Dedifferentiated amniotic fluid mesenchymal stem cell (primary cell): ENCODE data around the gene HOXC6.
"Not testable (repeated sequence)": the region's sequence is repeated elsewhere in the genome, so short reads cannot be mapped to it uniquely, and the experiment has no call there.

Source experiments
- DNase-seq: peaks from one replicate; pipeline ENCODE4 v3.0.0-alpha.2; 2016; ENCODE audit errors: extremely low spot score

HOXC6 gene

DNA sequence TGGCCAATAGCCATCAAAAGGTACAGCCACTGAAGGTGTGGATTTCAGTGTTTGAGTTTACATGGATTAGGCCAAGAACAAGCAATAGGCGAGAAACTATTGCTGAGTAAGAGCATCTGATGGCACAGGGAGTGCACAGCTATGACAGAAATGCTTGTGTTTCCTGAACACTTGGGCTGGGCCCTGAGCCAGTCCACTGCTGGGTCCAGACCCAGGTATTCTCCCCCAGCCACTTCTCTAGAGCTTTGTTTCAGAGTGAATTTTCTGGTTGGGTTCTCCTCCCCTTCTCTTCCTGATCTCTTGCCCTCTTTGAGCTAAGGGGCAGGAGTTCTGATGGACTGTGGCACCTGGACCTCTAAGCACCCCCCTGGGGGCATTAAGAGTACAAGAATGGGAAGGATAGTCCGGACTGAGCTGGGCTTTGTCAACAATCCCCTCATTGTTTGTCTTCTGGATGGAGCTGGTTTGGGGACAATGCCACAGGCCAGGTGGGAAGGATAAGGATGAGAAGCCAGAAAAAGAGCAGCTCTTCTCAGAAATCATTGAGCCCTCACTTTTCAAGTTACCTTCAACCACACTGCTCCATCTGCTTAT, 13.0 kb downstream of the HOXC6 start:
- no peak for DNase-seq

DNA sequence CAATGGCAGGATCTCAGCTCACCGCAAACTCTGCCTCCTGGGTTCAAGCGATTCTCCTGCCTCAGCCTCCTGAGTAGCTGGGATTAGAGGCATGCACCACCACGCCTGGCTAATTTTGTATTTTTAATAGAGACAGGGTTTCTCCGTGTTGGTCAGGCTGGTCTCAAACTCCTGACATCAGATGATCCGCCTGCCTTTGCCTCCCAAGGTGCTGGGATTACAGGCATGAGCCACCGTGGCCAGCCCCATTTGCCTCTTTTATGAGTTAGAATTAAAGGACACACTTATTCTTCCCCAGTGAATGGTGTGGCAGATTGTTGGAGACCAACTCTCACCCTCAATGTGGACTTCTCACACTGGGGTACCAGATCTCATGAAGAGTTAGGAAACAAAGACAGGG, 13.8 kb downstream of the HOXC6 start:
- not testable (repeated sequence) for DNase-seq

DNA sequence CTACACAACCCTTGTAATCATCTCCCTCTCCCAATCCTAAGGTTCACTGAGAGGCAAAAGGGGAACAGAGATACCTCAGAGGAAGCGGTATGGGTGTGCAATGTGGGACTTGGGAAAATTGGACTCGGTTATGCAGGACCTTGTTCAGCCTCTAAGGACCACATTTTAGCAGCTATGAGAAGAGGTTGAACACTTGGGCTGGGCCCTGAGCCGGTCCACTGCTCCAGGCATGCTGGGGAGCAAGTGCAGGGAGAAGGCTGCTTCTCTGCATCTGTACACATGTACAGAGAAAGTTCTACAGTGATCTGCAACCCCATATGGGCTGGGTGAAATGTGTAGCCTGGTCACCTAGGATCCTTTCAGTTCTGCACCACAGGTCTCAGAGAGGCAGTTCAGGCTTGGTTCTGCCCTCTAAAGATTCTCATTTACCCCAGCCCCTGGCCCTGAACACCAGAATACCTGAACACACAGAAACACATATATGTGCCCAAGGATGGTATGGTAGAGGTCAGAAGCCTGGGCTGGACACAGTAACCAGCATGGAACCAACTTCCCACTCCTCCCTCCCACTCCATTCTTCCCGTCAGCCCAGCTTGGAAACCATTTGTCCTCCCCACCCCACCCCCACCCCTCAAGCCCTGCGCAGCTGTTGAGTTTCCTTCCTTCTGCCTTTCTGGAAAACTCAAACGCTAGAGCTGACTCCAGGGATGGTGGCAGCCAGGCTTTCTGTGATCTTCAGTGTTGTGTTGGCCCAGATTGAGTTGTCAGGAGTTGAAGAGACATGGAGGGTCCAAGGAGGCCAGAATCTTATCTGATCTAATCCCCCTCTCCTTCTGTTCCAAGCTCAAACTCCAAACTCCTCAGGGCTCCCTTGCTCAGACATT, 15.0 kb downstream of the HOXC6 start:
- no peak for DNase-seq

DNA sequence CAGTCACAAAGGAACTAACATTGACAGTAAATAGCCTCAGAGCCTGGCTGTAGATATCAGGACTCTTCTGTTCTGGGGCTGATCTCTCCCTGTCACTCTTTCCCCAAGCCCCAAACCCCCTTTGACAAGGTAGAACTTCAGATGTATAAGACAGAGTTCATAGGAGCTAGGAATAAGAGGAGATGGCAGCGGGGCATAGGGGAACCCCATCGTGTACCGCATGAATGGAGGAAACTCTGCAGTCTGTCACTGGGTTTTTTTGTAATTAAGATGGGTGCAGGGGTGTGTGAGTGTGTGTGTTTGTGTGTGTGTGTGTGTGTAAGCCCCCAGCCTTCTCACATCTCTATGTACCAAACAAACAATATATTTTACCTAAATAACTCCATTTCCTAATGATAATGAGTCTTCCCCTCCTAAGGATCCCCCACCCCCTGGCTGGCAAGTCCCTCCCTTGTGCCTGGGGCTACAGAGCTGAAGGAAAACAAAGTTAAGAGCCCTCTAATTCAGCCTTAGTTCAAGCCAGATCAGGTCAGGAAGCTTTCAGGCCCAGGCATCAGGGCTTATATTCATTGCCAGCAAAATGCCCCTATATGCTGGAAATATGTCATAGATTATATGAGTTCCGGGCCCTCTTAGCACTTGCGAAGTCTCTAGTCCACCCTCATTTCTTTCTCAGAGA, 16.3 kb downstream of the HOXC6 start:
- no peak for DNase-seq

DNA sequence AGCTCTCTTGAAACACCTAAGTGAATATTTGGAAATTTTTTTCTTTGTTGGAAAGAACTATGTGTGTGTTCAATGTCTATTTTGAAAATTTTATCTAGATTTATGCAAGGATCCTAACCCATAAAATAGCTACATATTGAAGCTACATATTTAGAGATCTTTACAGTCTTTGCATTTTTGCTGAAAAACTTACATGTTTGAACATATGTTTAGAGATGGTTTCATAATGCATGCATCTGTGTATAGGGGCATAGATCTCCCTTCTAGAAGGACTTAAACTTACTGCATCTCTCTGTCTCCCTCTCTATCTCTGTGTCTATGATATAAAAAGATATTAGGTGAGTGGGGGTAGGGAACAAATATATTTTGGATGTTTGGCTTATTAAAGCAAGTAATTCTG, 17.2 kb downstream of the HOXC6 start:
- no peak for DNase-seq

DNA sequence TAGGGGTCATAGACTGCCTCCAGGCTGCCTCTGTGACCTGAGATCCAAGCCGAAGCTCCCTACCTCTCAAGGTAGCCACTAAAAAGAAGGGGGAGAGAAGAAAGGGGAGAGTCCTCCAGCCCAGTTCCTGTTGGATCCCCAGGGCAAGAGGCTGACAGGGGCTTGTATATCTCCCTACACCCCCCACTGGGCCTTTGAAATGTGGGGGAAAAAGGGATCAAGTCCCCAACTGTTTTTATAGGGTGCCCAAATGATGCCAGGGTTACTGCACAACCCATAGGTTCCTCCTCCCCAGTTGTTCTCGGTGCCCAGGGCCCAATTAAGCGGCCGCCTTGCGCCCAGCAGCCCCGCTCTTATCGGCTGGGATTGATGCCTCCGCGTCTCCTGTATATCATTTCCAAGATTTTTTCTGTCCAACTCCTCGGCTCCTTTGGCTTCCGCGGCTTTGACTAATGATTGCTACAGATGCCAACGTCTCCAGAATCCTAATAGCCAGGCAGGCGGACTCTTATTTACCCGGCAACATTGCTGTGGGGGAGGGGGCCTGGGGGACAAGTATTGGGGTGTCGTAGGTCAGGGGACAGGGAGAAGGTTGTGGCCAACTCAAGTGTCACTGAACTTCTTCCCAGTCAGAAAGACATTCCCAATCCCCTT, 17.8 kb downstream of the HOXC6 start:
- no peak for DNase-seq

DNA sequence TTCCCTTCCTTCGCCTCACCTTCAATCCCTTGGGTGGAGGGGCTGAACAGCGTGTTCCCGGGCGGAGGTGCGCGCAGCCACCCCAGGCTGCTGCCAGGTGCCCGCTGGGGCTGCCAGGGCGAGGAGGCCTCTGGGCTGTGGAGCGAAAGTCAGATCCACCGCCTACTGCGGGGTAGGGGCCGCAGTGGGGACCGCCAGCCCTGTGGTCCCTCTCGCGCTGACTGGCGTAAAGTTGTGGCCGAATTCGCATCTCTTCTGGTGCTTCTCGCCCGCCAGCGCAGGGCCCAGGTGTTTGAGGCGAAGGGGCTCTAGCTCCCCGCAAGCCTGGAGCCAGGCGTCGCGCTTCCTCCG, 18.5 kb downstream of the HOXC6 start:
- DNase-seq: no peak

DNA sequence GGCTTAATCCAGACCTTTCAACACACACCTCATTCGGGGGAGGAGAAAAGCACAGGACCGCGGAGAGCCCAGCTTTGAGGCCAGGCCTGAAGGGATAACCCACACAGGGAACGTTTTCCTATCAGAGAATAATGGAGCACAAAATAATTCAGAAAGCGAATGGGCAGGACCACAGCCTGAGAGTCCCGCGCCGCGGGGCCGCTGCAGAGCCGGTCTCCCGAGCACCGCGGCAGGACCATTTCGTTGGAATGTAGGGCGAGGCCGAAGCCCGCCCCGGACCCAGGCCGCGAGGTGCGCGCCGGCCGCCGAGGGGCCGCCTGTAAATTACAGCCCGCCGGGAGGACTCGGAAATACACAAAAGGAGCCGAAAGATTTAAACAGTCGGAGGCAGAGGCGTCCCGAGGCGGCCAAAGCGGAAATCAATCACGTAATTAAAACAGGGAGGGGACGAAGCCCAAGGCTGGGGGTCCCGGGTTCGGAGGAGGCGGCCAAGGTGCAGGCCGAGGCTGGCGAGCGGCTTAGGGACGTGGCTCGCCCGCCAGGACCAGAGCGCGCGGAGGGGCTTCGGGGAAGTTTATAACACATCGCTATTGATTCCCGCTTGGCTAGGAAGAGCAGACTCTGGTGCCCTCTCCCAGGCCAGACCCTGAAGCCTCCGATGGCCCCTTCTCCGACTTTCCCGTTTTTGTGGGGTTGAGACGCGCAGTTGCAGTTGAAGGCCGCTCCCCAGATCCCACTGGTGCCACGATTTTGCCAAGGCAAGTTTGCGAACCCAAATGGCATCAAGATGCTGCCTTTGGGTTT, 19.1 kb downstream of the HOXC6 start:
- no peak for DNase-seq

DNA sequence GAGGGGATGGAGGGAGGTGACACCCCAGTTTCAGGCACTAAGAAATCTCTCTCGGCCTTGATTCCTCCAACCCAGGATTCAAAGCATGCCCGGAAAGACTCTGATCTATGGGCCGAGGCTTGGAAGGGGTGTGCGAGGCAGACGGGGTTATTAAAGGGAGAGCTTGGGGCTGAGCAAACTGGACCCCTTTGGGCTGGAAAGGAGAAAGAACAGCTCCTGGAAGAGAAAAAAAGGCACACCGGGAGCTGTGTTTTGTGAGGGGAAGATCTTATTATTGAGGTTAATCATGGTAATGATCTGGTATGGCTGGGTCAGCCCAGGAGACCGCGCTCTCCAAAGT, 19.7 kb downstream of the HOXC6 start:
- DNase-seq: no peak

DNA sequence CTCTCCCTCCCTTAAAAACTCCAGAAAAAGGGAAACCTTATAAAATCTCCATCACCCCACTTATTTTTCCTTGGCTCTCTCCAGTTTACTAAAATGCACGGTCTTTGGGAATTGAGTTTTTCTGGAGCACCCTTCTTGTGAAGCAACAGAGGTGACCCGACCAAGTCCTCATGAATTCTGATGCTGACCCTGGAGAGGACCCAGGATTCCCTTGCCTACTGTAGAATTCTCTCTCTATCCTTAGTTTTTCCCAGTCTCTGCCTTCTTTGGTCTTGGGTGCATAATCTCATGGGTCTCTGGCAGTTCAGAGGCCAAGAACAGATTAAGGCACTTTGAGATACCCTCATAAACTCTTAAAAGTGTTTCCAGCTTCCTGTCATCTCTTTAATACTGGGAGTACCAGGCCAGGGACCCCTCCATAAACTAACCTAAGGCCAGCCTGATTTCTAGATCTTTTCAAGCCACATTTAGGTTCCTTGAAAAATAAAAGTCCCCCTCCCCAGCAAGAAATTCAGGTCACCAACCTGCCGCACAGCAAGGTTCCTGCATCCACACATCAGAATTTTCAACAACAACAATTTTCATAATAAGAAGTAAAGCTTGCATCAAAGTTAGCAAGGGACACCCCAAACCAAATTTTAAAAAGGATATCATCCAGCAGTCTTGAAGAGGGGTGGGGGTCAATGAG, 20.3 kb downstream of the HOXC6 start:
- no peak for DNase-seq

DNA sequence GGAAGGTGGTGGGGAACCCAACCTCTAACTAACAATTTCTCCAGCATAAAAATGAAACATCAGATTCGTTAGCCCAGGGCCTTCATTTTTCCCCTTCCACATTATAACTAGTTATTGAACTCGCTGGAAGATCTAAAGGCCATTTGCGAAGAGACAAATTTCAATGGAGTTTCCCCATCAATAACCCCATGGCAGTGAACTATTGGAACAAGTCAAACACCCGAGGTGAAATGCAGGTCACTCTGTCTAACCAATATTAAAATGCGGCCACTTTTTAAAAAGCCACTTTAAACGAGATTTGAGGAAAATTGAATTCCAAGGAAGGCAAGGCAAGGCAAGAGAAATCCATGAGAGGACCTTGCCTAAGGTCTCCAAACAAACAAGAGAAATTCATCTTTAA, 20.9 kb downstream of the HOXC6 start:
- no peak for DNase-seq

DNA sequence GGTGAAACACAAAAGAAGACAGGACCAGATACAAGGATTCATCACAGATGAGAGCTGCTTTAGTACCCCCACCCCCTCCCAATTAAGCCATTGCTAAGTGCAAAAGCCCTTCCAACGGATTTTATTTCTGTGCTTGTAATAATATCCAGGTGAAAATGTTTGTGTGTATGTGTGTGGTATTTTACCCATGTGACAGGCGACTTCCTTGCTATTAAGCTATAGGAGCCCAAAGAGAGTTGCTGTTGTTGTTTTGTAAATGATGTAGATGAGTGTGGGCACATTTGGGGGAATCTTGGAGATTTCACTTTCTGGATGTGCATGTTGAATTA, 22.2 kb downstream of the HOXC6 start:
- DNase-seq: no peak

DNA sequence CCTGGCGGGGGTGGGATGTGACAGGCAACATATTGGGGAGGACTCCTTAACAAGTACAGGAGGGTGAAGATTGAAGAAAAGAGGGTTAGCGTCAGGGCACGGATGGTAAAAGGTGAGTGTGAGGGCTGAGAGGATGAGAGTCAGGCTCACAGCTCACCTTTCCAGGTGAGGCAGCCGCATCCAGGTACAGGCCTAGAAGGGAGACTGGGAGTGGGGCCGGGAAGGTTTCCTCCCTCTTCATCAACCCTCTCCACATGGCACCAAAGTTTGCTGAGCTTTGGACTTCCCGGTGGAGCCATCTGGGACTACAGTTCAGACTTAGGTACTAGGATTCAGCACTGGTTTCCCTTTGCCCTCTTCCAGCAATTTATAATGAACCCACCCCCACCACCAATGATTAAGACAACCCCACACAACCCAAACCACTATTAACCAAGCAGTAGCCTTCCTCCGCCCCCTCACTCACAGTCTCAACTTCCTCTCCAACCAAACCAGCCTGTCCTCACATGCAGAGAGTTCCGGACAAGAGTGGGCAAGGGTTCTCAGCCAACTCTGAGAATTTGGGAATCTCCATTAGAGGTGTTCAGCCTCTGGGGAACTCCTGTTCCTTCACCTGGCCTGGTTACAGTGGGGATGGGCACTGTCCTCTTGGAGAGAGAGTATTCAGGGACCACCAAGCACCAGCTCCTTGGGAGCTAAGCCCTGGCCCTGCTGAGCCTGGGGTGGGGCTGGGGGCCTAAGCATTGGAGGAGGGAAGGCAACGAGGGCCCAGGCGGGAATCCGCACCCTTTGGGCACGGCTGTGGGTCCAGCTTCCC, 23.0 kb downstream of the HOXC6 start:
- DNase-seq: no peak

DNA sequence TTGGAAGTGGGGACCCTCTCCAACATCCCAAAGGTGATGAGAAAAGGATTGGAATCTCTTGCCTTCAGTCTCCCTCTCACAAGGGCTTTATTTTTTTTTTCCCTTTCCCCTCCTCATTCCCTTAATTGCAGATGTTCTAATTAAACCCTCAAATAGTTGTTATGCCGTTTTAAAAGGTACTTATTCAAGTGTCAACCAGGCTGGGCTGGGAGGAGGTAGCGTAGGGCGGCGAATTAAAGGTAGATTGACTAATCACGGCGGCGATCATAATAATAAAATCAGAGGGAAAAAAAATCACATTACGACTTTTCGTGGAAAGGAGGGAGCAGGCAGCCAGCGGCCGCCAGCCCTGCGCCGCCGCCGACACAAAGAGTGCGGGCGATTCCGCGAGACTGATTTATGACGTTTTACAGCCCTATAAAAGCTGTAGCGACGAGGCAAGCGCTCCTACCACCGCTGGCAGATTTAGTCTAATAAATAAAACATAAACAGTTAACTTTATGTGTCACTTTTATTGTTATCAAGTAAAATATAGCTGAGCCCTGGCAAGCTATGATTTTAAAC, 23.7 kb downstream of the HOXC6 start:
- no peak for DNase-seq

DNA sequence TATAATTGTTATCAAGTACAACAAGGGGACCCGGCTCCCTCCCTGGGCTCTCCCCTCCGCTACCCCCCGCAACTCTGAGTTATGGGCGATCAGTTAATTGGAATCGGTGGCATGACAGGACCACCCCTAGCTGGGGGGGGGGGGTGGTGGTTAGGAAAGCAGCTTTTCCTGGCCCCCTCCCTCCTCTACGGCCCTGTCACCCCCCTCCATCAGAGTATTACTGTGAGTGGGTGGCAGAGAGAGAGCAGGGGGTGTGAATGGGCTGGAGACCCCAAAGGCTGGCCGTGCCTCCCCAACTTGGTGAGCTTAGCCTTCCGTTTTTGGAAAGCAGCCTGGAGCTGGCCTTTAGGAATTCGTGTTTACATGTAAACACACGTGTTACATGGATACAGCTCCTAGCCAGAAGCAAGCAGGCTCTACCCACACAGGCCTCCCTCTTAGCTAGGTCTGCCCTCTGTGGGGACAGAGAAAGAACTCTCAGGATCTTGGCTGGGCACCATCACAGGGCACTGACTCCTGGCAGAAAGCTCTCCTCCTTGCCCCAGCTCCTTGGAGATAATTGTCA, 24.3 kb downstream of the HOXC6 start:
- DNase-seq: no peak

DNA sequence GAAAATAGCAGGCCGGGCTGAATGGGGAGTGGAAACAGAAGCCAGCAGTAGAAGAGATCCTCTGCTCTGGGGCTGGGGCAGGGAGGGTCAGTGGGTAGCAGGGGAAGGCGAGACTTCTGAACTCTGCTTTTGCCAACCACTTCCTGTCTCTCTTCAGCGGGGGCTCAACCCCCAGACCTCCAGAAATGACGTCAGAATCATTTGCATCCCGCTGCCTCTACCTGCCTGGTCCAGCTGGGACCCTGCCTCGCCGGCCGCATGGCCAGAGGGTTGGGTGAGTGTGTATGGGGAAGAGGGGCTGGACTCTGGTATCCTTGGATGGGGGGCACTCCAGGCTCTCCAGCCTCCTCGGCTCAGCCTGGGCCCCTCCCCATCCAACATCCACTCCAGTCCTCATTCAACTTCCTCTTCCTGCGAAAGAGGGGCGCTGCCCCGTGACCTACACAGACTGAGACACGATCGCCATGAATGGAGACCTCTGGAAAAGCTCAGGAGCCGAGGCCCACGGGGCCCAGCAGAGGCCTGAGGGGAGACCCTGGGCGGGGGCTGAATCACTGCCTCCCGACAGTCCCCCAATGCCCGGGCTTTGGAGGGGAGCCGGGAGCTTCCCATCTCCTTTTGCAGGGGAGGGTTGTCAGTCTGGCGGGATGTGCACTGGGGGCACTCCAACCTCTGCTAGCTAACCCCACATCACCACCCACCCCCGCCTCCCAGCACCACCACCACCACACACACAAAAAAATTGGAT, 24.9 kb downstream of the HOXC6 start:
- no peak for DNase-seq

DNA sequence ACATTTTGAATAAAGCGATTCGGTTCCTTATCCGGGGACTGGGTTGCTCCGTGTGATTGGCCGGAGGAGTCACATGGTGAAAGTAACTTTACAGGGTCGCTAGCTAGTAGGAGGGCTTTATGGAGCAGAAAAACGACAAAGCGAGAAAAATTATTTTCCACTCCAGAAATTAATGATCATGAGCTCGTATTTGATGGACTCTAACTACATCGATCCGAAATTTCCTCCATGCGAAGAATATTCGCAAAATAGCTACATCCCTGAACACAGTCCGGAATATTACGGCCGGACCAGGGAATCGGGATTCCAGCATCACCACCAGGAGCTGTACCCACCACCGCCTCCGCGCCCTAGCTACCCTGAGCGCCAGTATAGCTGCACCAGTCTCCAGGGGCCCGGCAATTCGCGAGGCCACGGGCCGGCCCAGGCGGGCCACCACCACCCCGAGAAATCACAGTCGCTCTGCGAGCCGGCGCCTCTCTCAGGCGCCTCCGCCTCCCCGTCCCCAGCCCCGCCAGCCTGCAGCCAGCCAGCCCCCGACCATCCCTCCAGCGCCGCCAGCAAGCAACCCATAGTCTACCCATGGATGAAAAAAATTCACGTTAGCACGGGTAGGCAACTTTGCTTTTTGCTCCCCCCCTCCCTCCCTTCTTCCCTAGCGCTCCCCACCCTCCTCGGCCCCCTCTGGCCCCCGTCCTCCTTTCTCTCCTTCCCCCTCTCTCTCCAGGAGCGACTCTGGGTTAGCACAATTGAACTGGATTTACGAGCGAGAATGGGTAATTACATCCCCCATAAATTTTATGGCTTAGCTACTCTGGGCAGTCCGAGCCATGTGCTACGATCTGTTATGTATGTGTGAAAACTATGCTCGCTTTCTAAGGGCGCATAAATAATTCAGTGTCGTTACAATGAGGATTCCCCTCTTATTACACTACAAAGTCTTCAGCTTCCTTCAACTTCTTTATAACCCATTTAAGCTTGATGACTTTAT, 25.8 kb downstream of the HOXC6 start, which contains the start of gene HOXC4:
HOXC4 (plus strand) TSS at position 85 of the 991 bp plus-strand sequence; CDS start at position 173, 88 bp downstream.
- DNase-seq: no peak

DNA sequence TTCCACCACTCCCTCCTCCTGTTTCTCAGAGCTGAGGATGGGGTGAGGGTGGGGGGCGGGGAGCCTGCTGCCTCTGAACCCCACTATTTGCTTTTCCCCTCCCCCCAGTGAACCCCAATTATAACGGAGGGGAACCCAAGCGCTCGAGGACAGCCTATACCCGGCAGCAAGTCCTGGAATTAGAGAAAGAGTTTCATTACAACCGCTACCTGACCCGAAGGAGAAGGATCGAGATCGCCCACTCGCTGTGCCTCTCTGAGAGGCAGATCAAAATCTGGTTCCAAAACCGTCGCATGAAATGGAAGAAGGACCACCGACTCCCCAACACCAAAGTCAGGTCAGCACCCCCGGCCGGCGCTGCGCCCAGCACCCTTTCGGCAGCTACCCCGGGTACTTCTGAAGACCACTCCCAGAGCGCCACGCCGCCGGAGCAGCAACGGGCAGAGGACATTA, 26.5 kb downstream of the HOXC6 start:
- DNase-seq: no peak
